Cardiac muscle cell (in vitro differentiated cells and primary cell): ENCODE results near the gene ADAMTS19. TPM values are rescaled to one million over a fixed set of nuclear protein-coding genes. Genes with fewer than 3 reads are reported as not detected.
"Not testable (repeated sequence)": the region's sequence is repeated elsewhere in the genome, so short reads cannot be mapped to it uniquely, and the experiment has no call there.

ENCODE experiments used
- DNase-seq, 2 donors: peaks; one replicate each; pipeline versions ENCODE4 v3.0.0 to v3.0.0-alpha.2; 2010 to 2017; ENCODE audit warnings: low read depth in 1 of 2, low spot score in 1 of 2
- H3K27ac ChIP-seq: fragments of 200-600 bp; sonication (generic); 2 replicates; pipeline ENCODE4 v1.5.1; 2016
- H3K27me3 ChIP-seq: fragments of 200-600 bp; sonication (generic); 2 replicates; pipeline ENCODE4 v1.6.0; 2016; ENCODE audit warnings: control low read depth
- H3K36me3 ChIP-seq: fragments of 200-600 bp; sonication (generic); 2 replicates; pipeline ENCODE4 v1.5.1; 2016; ENCODE audit warnings: control low read depth
- H3K4me1 ChIP-seq: fragments of 200-600 bp; sonication (generic); 2 replicates; pipeline ENCODE4 v1.8.1; 2017; ENCODE audit warnings: low read depth, mild to moderate bottlenecking, mixed run types
- H3K4me3 ChIP-seq: fragments of 200-600 bp; sonication (generic); 2 replicates; pipeline ENCODE4 v1.5.1; 2016; ENCODE audit warnings: mild to moderate bottlenecking
- H3K9me3 ChIP-seq: fragments of 200-600 bp; sonication (generic); 2 replicates; pipeline ENCODE4 v1.5.1; 2017; ENCODE audit warnings: low read depth, mild to moderate bottlenecking, control low read depth
- polyA plus RNA-seq: library from polyadenylated mRNA; unstranded; fragments of >200 nt; fragmentation: Nextera tagmentation; extraction: Ambion mirVana; gene quantifications from 2 replicates; pipeline ENCODE4 v1.2.1, GENCODE V29; 2016
- total RNA-seq: library from RNA; depleted of rRNA; stranded (reverse); fragments of >200 nt; gene quantifications from 2 replicates; pipeline ENCODE4 v1.2.3, GENCODE V29; 2016
- TF ChIP-seq, protein P1 (sequence below): IDR thresholded peaks from 2 replicates; pipeline ENCODE4 v1.5.1; 2012; ENCODE audit warnings: low read depth, mild to moderate bottlenecking, low read length

The ADAMTS19 gene
- total and polyA plus RNA-seq, 2 experiments from 2014 or later, result 26.6 to 111 TPM

DNA sequence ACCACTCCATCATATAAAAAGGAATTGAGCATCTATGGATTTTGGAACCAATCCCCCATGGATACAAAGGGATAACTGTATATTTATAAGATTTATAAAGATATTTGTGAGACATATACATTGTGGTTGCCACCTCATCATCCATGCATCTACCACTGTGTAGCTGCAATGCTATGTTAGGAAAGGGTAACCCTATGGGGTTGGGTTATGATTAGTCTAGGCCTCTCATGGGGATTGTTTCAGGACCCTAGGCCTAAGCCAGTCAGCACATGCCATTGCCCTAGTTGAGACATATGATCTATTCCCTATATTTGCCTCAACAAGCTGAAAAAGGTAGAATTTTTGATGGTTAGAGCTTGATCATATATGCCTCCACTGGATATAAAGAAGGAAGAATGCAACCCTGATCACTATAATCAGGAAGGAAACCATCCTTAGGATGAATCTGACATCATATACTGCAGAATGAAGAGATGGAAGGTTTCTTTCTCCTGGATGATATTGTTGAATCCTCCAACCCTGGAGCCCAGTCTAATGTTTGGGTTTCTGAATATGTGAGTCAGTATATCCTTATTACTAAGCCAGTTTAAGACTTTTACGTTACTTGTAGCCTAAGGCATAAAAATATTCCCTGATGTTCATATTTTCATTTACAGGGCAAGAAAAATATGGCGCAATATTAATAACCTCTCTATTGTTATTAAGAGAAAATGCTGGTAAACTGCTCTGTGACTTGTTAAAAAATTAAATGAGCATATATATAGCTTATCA lies 94.2 kb downstream of the ADAMTS19 start:
- TF ChIP-seq, protein P1, sequence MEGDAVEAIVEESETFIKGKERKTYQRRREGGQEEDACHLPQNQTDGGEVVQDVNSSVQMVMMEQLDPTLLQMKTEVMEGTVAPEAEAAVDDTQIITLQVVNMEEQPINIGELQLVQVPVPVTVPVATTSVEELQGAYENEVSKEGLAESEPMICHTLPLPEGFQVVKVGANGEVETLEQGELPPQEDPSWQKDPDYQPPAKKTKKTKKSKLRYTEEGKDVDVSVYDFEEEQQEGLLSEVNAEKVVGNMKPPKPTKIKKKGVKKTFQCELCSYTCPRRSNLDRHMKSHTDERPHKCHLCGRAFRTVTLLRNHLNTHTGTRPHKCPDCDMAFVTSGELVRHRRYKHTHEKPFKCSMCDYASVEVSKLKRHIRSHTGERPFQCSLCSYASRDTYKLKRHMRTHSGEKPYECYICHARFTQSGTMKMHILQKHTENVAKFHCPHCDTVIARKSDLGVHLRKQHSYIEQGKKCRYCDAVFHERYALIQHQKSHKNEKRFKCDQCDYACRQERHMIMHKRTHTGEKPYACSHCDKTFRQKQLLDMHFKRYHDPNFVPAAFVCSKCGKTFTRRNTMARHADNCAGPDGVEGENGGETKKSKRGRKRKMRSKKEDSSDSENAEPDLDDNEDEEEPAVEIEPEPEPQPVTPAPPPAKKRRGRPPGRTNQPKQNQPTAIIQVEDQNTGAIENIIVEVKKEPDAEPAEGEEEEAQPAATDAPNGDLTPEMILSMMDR, result no peak
- Histone ChIP-seq H3K27ac (no peak overlapping the region), H3K4me1 (no peaks in the 10 kb centered on the region), H3K27me3 (no peaks in the 10 kb centered on the region), H3K4me3 (no peak overlapping the region), H3K9me3 (no peaks in the 10 kb centered on the region), H3K36me3 (peaks cover 17% of the 10 kb centered on the region)
- no peak for DNase-seq

DNA sequence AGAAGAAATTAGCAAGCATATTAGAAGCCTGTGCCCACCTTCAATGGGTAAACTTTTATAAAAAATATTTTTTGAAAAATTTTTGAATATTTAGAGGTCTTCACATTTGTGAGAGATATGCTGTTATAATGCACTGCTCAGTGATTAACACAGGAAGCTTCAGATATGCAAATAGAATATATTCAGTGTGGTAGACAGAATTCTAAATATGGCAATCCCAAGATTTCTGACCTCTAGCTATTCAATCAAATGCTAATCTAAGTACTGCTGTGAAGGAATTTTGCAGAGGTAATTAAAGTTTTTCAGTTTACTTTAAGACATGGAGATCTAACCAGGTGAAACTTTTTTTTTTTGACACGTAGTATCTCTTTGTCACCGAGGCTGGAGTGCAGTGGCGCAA lies 103.5 kb downstream of the ADAMTS19 start:
- Histone ChIP-seq H3K4me1 (no peaks in the 10 kb centered on the region), H3K9me3 (no peaks in the 10 kb centered on the region), H3K27ac (no peak overlapping the region), H3K36me3 (peaks cover 9% of the 10 kb centered on the region), H3K27me3 (no peaks in the 10 kb centered on the region), H3K4me3 (no peak overlapping the region)
- TF ChIP-seq, protein P1, result no peak
- DNase-seq, result no peak

DNA sequence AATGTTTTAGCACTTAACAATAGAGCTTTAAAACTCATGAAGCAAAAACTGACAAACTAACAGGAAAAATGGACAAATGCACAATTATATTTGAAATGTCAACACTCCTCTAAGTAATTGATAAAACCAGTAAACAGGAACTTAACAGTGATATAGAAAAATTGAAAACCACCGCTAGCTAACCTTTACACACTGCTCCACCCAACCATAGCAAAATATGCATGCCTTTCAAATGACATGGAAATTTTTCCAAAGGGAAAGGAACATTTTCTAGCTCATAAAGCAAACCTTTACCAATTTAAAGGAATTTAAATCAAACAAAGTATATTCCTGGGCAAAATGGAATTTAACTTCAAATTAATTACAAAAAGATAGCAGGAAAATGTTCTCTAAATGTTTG lies 109.2 kb downstream of the ADAMTS19 start:
- TF ChIP-seq, protein P1, result no peak

DNA sequence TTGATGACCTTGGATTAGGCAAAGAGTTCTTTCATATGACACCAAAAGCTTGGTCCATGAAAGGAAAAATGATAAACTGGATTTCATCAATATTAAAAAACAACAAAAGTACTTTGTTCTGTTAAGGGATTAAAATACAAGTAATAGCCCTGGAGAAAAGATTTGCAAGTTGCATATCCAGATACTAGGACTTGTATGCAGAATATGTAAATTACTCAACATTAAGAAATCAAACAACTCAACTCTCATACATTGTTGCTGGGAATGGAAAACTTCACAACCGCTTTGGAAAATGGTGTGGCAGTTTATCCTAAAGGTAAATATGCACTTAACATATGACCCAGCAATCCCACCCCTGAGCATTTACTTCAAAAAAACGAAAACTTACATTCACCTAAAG lies 112.0 kb downstream of the ADAMTS19 start:
- Histone ChIP-seq H3K27ac (no peak overlapping the region), H3K9me3 (no peaks in the 10 kb centered on the region), H3K4me3 (no peak overlapping the region), H3K36me3 (peaks cover 38% of the 10 kb centered on the region), H3K27me3 (no peaks in the 10 kb centered on the region), H3K4me1 (no peaks in the 10 kb centered on the region)
- TF ChIP-seq, protein P1, result no peak
- DNase-seq, result no peak

More for the DNA sequence above, 109.2 kb downstream of the ADAMTS19 start:
- H3K4me1 ChIP-seq, result no peaks in the 10 kb centered on the region
- H3K4me3 ChIP-seq, result no peak overlapping the region
- H3K27ac ChIP-seq, result no peak overlapping the region
- H3K9me3 ChIP-seq, result no peaks in the 10 kb centered on the region
- no peak for DNase-seq
- H3K36me3 ChIP-seq, result peaks cover 42% of the 10 kb centered on the region
- H3K27me3 ChIP-seq, result no peaks in the 10 kb centered on the region

DNA sequence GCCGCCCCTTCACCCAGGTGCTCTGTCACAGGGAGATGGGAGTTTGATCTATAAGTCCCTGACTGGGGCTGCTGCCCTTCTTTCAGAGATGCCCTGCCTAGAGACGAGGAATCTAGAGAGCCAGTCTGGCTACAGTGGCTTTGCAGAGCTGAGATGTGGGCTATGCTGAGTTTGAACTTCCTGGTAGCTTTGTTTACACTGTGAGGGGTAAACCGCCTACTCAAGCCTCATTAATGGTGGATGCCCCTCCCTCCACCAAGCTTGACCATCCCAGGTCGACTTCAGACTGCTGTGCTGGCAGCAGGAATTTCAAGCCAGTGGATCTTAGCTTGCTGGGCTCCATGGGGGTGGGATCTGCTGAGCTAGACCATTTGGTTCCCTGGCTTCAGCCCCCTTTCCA lies 124.4 kb downstream of the ADAMTS19 start:
- not testable (repeated sequence) for H3K4me1 ChIP-seq, DNase-seq, H3K9me3 ChIP-seq, H3K27ac ChIP-seq, H3K4me3 ChIP-seq, H3K27me3 ChIP-seq
- H3K36me3 ChIP-seq, result peaks cover 12% of the 10 kb centered on the region

DNA sequence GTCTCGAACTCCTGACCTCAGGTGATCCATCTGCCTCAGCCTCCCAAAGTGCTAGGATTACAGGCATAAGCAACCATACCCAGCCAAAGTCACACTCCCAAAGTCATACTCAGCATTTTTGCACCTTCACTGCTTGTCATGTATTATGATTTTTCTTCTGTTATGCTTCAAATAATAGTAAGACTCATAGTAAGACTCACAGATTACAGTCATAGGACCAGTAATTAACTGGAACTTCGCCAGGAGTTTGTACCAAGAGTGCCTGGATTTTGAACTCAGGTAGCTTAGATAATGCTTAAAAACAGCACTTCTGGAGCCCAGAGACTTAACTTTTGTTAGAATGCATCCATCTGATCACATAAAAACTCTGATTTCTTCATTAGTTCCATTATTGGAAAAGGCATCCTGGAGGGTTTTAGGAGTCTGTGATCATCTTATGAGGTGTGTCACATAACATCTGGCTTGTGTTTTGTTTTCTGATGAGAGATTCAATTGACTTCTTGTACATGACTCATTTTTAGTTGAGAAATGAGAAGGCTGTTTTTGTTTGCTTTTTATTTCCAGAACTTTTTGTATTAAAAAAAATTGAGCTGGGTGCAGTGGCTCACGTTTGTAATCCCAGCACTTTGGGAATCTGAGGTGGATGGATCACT lies 131.5 kb downstream of the ADAMTS19 start:
- Histone ChIP-seq H3K27ac (no peak overlapping the region), H3K36me3 (peaks cover 16% of the 10 kb centered on the region), H3K4me3 (no peak overlapping the region), H3K27me3 (no peaks in the 10 kb centered on the region), H3K9me3 (no peaks in the 10 kb centered on the region), H3K4me1 (no peaks in the 10 kb centered on the region)
- no peak for DNase-seq
- TF ChIP-seq, protein P1, result no peak
